Measurements from ENCODE around the gene ASB3.

The ASB3 gene

DNA sequence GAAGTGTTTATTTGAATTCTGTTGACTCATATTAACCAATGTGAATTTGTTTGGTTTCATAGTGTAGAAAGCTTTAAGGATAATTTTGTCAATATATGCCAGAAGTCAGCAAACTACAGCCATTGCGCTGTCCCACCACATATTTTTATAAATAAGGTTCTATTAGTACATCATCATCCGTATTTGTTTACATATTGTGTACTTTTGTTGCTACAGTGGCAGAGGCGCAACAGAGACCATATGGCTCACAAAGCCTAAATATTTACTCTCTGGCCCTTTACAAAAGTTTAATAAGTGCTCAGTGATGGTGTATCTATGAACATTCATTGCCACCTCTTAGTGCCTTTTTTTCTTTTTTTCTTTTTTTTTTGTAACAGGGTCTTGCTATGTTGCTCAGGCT lies 6.5 kb upstream of the ASB3 start:
- in situ Hi-C loops (cut with MboI; ENCODE audit: low sequenced_read_pairs, unreplicated experiment) = no loop called here
- no peak for TF ChIP-seq CTCF (IDR thresholded peaks at IDR 0.05; ENCODE audit: borderline replicate concordance, control extremely low read depth, extremely low read depth, insufficient read depth, missing control alignments)

DNA sequence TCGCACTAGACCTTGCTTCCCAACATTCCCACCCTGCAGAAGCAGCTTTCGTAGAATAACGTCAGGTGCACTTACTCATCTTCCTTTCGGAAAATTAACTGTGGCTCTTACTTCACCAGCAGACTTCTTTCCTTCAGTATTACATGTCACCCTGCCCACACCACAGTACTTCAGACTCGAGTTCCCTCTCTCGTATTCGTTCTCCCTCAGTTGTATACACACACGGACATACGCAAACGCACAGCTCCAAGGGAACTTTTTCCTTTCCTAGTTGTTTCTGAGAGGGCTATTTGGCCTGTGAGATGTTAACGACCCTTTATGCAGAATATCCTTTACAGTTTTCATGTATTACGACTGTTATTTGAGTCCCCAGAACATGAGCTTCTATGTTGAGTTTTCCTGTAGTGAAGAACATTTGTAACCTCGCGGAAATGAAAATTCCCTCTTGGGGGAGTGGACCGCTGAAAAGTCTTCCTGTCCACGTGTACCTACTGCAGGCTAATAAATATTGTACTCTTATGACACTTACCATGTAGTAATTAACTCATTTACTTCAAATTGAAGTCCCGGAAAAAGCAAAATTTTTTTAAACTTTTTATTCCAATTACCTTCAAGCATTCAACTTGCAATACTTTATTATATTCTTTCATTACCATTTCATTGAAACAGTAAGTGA lies 999 bp upstream of the ASB3 start:
- in situ Hi-C loops (cut with MboI; ENCODE audit: low sequenced_read_pairs, unreplicated experiment) = no loop called here
- peak; percentile 32 for DNase-seq (ENCODE audit: low spot score)
- TF ChIP-seq CTCF (IDR thresholded peaks at IDR 0.05; ENCODE audit: borderline replicate concordance, control extremely low read depth, extremely low read depth, insufficient read depth, missing control alignments) = no peak

More for the DNA sequence above, 6.5 kb upstream of the ASB3 start:
- DNase-seq (ENCODE audit: low spot score) = no peak

DNA sequence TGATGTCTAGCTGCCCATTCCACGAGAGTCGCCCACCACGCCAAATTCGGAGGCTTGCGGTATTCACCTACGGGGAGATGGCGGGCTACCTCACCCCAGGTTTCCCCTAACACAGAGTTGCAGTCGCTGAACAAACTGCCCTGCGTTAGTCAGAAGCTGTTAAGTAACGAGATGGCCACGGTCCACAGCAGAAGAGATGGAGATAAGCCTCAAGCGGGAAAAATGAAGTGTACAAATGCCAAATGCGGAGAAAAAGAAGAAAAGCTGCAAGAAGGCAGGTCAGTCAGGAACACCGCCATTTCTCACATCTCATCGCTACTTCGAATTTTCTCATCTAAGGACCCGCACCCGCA lies 425 bp downstream of the ASB3 start:
- no peak for TF ChIP-seq CTCF (IDR thresholded peaks at IDR 0.05; ENCODE audit: borderline replicate concordance, control extremely low read depth, extremely low read depth, insufficient read depth, missing control alignments)
- in situ Hi-C loops (cut with MboI; ENCODE audit: low sequenced_read_pairs, unreplicated experiment) = no loop called here
- peak; percentile 35 for DNase-seq (ENCODE audit: low spot score)

- in situ Hi-C loops (cut with MboI; ENCODE audit: low sequenced_read_pairs, unreplicated experiment) = no loop called here
- no peak for DNase-seq (ENCODE audit: low spot score)
- no peak for TF ChIP-seq CTCF (IDR thresholded peaks at IDR 0.05; ENCODE audit: borderline replicate concordance, control extremely low read depth, extremely low read depth, insufficient read depth, missing control alignments)
Observed at GRCh38 chr2:53785366-53785765, 1.4 kb downstream of the ASB3 start.

DNA sequence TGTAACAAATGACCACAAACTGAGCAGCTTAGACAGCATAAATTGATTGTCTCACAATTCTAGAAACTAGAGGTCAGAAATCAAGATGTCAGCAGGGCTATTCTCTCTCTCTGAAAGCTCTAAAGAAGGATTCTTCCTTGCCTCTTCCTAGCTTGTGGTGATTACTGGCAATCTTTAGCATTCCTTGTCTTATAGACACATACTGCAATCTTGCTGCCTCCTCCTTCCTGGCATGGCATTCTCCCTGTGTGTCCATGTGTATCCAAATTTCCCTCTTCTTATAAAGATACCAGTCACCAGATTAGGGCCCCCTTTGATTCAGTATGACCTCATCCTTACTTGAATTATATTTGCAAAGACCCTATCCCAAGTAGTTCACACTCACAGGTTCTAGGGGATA lies 2.3 kb downstream of the ASB3 start:
- in situ Hi-C loops (cut with MboI; ENCODE audit: low sequenced_read_pairs, unreplicated experiment) = no loop called here
- no peak for DNase-seq (ENCODE audit: low spot score)
- TF ChIP-seq CTCF (IDR thresholded peaks at IDR 0.05; ENCODE audit: borderline replicate concordance, control extremely low read depth, extremely low read depth, insufficient read depth, missing control alignments) = no peak

GRCh38 chr2:53782676-53783075 lies 4.1 kb downstream of the ASB3 start:
- no peak for TF ChIP-seq CTCF (IDR thresholded peaks at IDR 0.05; ENCODE audit: borderline replicate concordance, control extremely low read depth, extremely low read depth, insufficient read depth, missing control alignments)
- no peak for DNase-seq (ENCODE audit: low spot score)
- in situ Hi-C loops (cut with MboI; ENCODE audit: low sequenced_read_pairs, unreplicated experiment) = no loop called here
